Fibroblast of mammary gland (primary cell): ENCODE data around the gene NCBP1.
"Not testable (repeated sequence)": the region's sequence is repeated elsewhere in the genome, so short reads cannot be mapped to it uniquely, and the experiment has no call there.

Source experiments
- DNase-seq: peaks from one replicate; pipeline ENCODE4 v3.0.0-alpha.2; 2010; ENCODE audit warnings: low read depth
- H3K4me3 ChIP-seq: 2 replicates; pipeline ENCODE4 v1.5.1; 2011; ENCODE audit warnings: low read depth, mild to moderate bottlenecking, low read length, moderate library complexity; ENCODE audit not compliant: control insufficient read depth
- CTCF ChIP-seq: conservative IDR thresholded peaks from 2 replicates; pipeline ENCODE4 v1.5.1; 2011; ENCODE audit warnings: low read depth, low read length, inconsistent platforms; ENCODE audit not compliant: control insufficient read depth, insufficient read depth

Gene NCBP1

GRCh38 chr9:97698865-97699264 is 65.2 kb downstream of the NCBP1 start:
- TF ChIP-seq CTCF: no peak
- no peak for DNase-seq
- H3K4me3 ChIP-seq: no peak overlapping the region

DNA sequence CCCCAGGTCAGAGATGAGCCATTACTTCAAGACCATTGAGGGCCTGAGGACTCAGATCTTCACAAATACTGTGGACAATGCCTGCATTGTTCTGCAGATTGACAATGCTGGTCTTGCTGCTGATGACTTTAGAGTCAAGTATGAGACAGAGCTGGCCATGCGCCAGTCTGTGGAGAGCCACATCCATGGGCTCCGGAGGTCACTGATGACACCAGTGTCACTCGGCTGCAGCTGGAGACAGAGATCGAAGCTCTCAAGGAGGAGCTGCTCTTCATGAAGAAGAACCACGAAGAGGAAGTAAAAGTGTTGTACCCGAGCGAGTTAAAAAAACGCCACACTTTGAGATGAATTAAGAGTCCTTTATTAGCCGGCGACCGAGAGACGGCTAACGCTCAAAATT is 65.7 kb downstream of the NCBP1 start:
- not testable (repeated sequence) for DNase-seq, H3K4me3 ChIP-seq

GRCh38 chr9:97699824-97700223 is 66.2 kb downstream of the NCBP1 start:
- DNase-seq, H3K4me3 ChIP-seq: not testable (repeated sequence)

GRCh38 chr9:97703437-97704344 is 70.1 kb downstream of the NCBP1 start:
- DNase-seq: peak; percentile 92
- H3K4me3 ChIP-seq: no peak overlapping the region
- no peak for TF ChIP-seq CTCF

GRCh38 chr9:97704345-97704677 is 70.7 kb downstream of the NCBP1 start:
- no peak for TF ChIP-seq CTCF
- DNase-seq: no peak
- no peak overlapping the region for H3K4me3 ChIP-seq

- no peak overlapping the region for H3K4me3 ChIP-seq
- no peak for TF ChIP-seq CTCF
- DNase-seq: peak; percentile 19
These were observed 71.2 kb downstream of the NCBP1 start for GRCh38 chr9:97704851-97705250.

DNA sequence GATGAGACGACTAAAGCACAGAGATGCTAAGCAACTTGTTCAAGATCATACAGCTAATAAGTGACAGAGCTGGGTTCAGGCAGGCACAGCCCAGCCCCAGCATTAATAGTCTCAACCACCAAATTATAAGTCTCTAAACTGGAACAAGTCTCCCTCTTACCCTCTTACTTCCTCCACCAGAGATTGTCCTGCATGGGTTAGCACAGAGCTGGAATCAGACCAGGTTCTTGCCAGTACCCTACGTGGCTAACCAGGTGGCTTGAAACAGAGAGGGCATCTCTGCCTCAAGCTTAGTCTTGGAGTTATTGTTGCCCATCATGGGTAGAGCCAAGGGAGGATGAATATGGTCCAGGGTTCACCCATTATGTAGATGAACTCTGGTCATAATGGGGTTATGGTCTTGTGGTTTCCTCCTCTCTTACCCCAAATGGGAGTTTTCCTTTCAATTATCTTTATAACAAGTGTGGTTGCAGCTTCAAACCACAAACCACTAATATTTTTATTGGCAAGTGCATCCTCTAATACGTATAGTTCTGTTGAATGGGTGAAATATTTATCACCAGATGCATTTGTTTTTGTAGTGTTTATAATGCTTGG is 71.8 kb downstream of the NCBP1 start:
- peak; percentile 49 for DNase-seq
- no peak for TF ChIP-seq CTCF
- no peak overlapping the region for H3K4me3 ChIP-seq

- no peak for DNase-seq
These were observed 72.6 kb downstream of the NCBP1 start for GRCh38 chr9:97706246-97706645.

More at GRCh38 chr9:97706246-97706645, 72.6 kb downstream of the NCBP1 start:
- H3K4me3 ChIP-seq: no peak overlapping the region
- no peak for TF ChIP-seq CTCF
